DND-41 (cell line): ENCODE data around the gene CD164L2.

Experiments
- ATAC-seq: fragments of 200-7000 bp; cut with Tn5 transposase; 3 replicates; pipeline ENCODE4 v1.9.1; 2021; ENCODE audit warnings: low read depth; ENCODE audit not compliant: insufficient read depth
- DNase-seq: peaks from one replicate; pipeline ENCODE4 v3.0.0-alpha.2; 2020
- H2AFZ ChIP-seq: 2 replicates; pipeline ENCODE4 v1.6.0; 2012; ENCODE audit warnings: low read depth, low read length
- H3K27ac ChIP-seq: 2 replicates; pipeline ENCODE4 v1.5.1; 2012; ENCODE audit warnings: low read length, inconsistent platforms
- H3K27me3 ChIP-seq: fragments of 200-600 bp; sonication (generic); 2 replicates; pipeline ENCODE4 v1.6.0; 2012; ENCODE audit warnings: low read length, mild to moderate bottlenecking, inconsistent platforms; ENCODE audit not compliant: insufficient read depth, poor library complexity
- H3K36me3 ChIP-seq: 2 replicates; pipeline ENCODE4 v1.5.1; 2012; ENCODE audit warnings: low read length, inconsistent platforms; ENCODE audit not compliant: insufficient read depth
- H3K4me1 ChIP-seq: 2 replicates; pipeline ENCODE4 v1.5.1; 2012; ENCODE audit warnings: mild to moderate bottlenecking, low read length; ENCODE audit not compliant: insufficient read depth
- H3K4me2 ChIP-seq: 2 replicates; pipeline ENCODE4 v1.6.0; 2012; ENCODE audit warnings: mild to moderate bottlenecking, moderate library complexity, low read length, inconsistent platforms; ENCODE audit not compliant: insufficient read depth
- H3K4me3 ChIP-seq, 2 experiments: fragments of 200-600 bp in 1 of 2; shearing (Covaris generic) in 1 of 2; 2 replicates each; pipeline ENCODE4 v1.5.1; 2012 to 2016; ENCODE audit warnings: inconsistent platforms in 2 of 2, low read length in 2 of 2, mild to moderate bottlenecking in 2 of 2, low read depth in 1 of 2, moderate library complexity in 1 of 2
- H3K79me2 ChIP-seq: 2 replicates; pipeline ENCODE4 v1.6.0; 2012; ENCODE audit warnings: low read length, inconsistent platforms; ENCODE audit not compliant: insufficient read depth
- H3K9ac ChIP-seq: 2 replicates; pipeline ENCODE4 v1.6.0; 2012; ENCODE audit warnings: low read depth, mild to moderate bottlenecking, inconsistent platforms, low read length, moderate library complexity
- H3K9me3 ChIP-seq: 2 replicates; pipeline ENCODE4 v1.5.1; 2012; ENCODE audit warnings: low read length, moderate library complexity, mild to moderate bottlenecking, inconsistent platforms; ENCODE audit not compliant: insufficient read depth, severe bottlenecking
- H4K20me1 ChIP-seq: 2 replicates; pipeline ENCODE4 v1.6.0; 2012; ENCODE audit warnings: low read length; ENCODE audit not compliant: insufficient read depth
- CTCF ChIP-seq: IDR thresholded peaks from 2 replicates; pipeline ENCODE4 v1.5.1; 2012; ENCODE audit warnings: borderline replicate concordance, low read length, moderate library complexity, mild to moderate bottlenecking; ENCODE audit not compliant: poor library complexity, severe bottlenecking; ENCODE audit errors: extremely low read depth
- EZH2 ChIP-seq: IDR thresholded peaks from 3 replicates; pipeline ENCODE4 v1.6.1; 2012; ENCODE audit warnings: borderline replicate concordance, low read depth, mild to moderate bottlenecking, moderate library complexity, low read length, inconsistent platforms; ENCODE audit not compliant: severe bottlenecking

Gene CD164L2

GRCh38 chr1:27394925-27395324 is 11.8 kb upstream of the CD164L2 start:
- Histone ChIP-seq H3K27ac (no peak overlapping the region), H2AFZ (no peak overlapping the region), H3K4me1 (peaks cover 5% of the 10 kb centered on the region; the same call in 1 of the 2 replicates), H3K9ac (no peak overlapping the region), H3K27me3 (no peaks in the 10 kb centered on the region), H3K9me3 (no peaks in the 10 kb centered on the region), H3K4me2 (no peak overlapping the region), H3K36me3 (no peaks in the 10 kb centered on the region), H4K20me1 (no peaks in the 10 kb centered on the region), H3K4me3 (no peak overlapping the region), H3K79me2 (no peaks in the 10 kb centered on the region)
- DNase-seq (no peak), ATAC-seq (no peak)
- TF ChIP-seq CTCF (no peak), EZH2 (no peak)

- Histone ChIP-seq H3K27ac (no peak overlapping the region), H3K4me2 (no peak overlapping the region), H4K20me1 (no peaks in the 10 kb centered on the region), H3K36me3 (no peaks in the 10 kb centered on the region), H3K4me1 (peaks cover 5% of the 10 kb centered on the region; the same call in 1 of the 2 replicates), H3K27me3 (no peaks in the 10 kb centered on the region), H2AFZ (no peak overlapping the region), H3K79me2 (no peaks in the 10 kb centered on the region), H3K9ac (no peak overlapping the region), H3K9me3 (no peaks in the 10 kb centered on the region), H3K4me3 (no peak overlapping the region)
- ATAC-seq: no peak
- DNase-seq: no peak
- TF ChIP-seq CTCF: no peak
- no peak for TF ChIP-seq EZH2
Observed at GRCh38 chr1:27394282-27394658, 11.1 kb upstream of the CD164L2 start.

- peaks cover 5% of the 10 kb centered on the region; the same call in 1 of the 2 replicates for H3K4me1 ChIP-seq
Observed at GRCh38 chr1:27393641-27394281, 10.6 kb upstream of the CD164L2 start.

More at GRCh38 chr1:27393641-27394281, 10.6 kb upstream of the CD164L2 start:
- no peak for TF ChIP-seq EZH2
- TF ChIP-seq CTCF: no peak
- Histone ChIP-seq H3K27ac (no peak overlapping the region), H3K4me2 (no peak overlapping the region), H4K20me1 (no peaks in the 10 kb centered on the region), H3K4me3 (no peak overlapping the region), H2AFZ (no peak overlapping the region), H3K36me3 (no peaks in the 10 kb centered on the region), H3K9me3 (no peaks in the 10 kb centered on the region), H3K9ac (no peak overlapping the region), H3K79me2 (no peaks in the 10 kb centered on the region), H3K27me3 (no peaks in the 10 kb centered on the region)
- DNase-seq (no peak), ATAC-seq (no peak)
